ENCODE measurements around the gene ADAM15. TPM values are rescaled to one million over a fixed set of nuclear protein-coding genes. Genes with fewer than 3 reads are reported as not detected.
A peak's percentile ranks its signal among the peaks of the same experiment; 100 is the strongest.

Gene ADAM15
- polyA plus RNA-seq, 1 of the 3 experiments (the other 2 are of a cell fraction) = 60.1 TPM

GRCh38 chr1:155050560-155051341, at the start of gene ADAM15 (continued):
- TF ChIP-seq MXI1 (IDR thresholded peaks at IDR 0.05; ENCODE audit: low read depth, low read length) (peak; percentile 76), MAX (IDR thresholded peaks at IDR 0.05; ENCODE audit: low read depth) (peak; percentile 79), FOXJ3 (CRISPR knock-in tag; IDR thresholded peaks at IDR 0.05) (no peak), MEF2A (IDR thresholded peaks at IDR 0.05; ENCODE audit: borderline replicate concordance, low read depth) (no peak)

- Histone ChIP-seq H3K79me2 (ENCODE audit: insufficient read depth) (peaks cover 32% of the 10 kb centered on the region), H3K9ac (peak overlapping the region; percentile 76), H3K4me3 (ENCODE audit: low read depth in 2 of 2, low read length in 1 of 2) (peak overlapping the region; percentile 57 to 71), H3F3A (replicated peaks; ENCODE audit: insufficient read depth) (peaks cover 27% of the 10 kb centered on the region), H2AFZ (ENCODE audit: low read depth) (no peak overlapping the region; the same call in 1 of the 2 replicates), H3K9me3 (no peaks in the 10 kb centered on the region), H3K36me3 (replicated peaks in 1 of 2; ENCODE audit: control insufficient read depth in 1 of 2, insufficient read depth in 2 of 2, low read length in 1 of 2) (peaks cover 0 to 5% of the 10 kb centered on the region in 2 experiments), H3K27ac (ENCODE audit: low read depth in 2 of 2, low read length in 1 of 2) (peak overlapping the region; percentile 92 to 94), H3K4me1 (ENCODE audit: control insufficient read depth in 1 of 2, insufficient read depth in 2 of 2, low read depth in 1 of 2, low read length in 1 of 2) (peaks cover 19 to 33% of the 10 kb centered on the region in 2 experiments), H3K27me3 (ENCODE audit: insufficient read depth) (no peaks in the 10 kb centered on the region), H3K9me2 (no peaks in the 10 kb centered on the region), H3K4me2 (peak overlapping the region; percentile 96), H4K20me1 (ENCODE audit: insufficient read depth) (no peaks in the 10 kb centered on the region)
- ChIA-PET CTCF (interaction anchor here (0.8 to 14.0 kb wide), 14 partner anchors 14 to 171 kb away, joined by 3 to 640 read pairs (median 4); partner anchors contain the start of genes ADAM15, CKS1B, DCST1 and DCST2), POLR2A (interaction anchor here (0.9 to 1.2 kb wide), 3 partner anchors 17 to 40 kb away, joined by 3 to 8 read pairs (median 5); partner anchors contain the start of genes PYGO2 and SHC1)
- TF ChIP-seq MEF2A (IDR thresholded peaks at IDR 0.05; ENCODE audit: borderline replicate concordance, low read depth) = no peak
- no peak for TF ChIP-seq CHD2 (IDR thresholded peaks at IDR 0.05; ENCODE audit: low read length, partially characterized antibody)
- no peak for TF ChIP-seq YY1 (IDR thresholded peaks at IDR 0.05; ENCODE audit: low read depth)
- no peak for TF ChIP-seq TCF12 (IDR thresholded peaks at IDR 0.05)
- TF ChIP-seq SIN3A (IDR thresholded peaks at IDR 0.05; ENCODE audit: borderline replicate concordance, low read depth, low read length) = no peak
- no peak for TF ChIP-seq TEAD4 (IDR thresholded peaks at IDR 0.05; ENCODE audit: borderline replicate concordance, insufficient read depth)
- TF ChIP-seq TAF1 (IDR thresholded peaks at IDR 0.05; ENCODE audit: borderline replicate concordance, low read depth, low read length) = no peak
- WGBS (ENCODE audit: low lambda C conversion rate) = 0% methylated on average over 8 of the region's 11 CpGs
- no peak for DNase-seq
These were observed 49.8 kb upstream of the ADAM15 start for GRCh38 chr1:155001425-155001674.

GRCh38 chr1:155001675-155002463, 49.2 kb upstream of the ADAM15 start:
- Histone ChIP-seq H3K27ac (ENCODE audit: low read depth in 2 of 2, low read length in 1 of 2) (peak overlapping the region; percentile 92 to 96), H4K20me1 (ENCODE audit: insufficient read depth) (no peaks in the 10 kb centered on the region), H2AFZ (ENCODE audit: low read depth) (peak overlapping the region; percentile 59; the same call in 1 of the 2 replicates), H3K4me3 (ENCODE audit: low read depth in 2 of 2, low read length in 1 of 2) (peak overlapping the region; percentile 57 to 71), H3K36me3 (replicated peaks in 1 of 2; ENCODE audit: control insufficient read depth in 1 of 2, insufficient read depth in 2 of 2, low read length in 1 of 2) (peaks cover 0 to 5% of the 10 kb centered on the region in 2 experiments), H3K4me2 (peak overlapping the region; percentile 96), H3K9me2 (no peaks in the 10 kb centered on the region), H3K9ac (peak overlapping the region; percentile 76), H3K79me2 (ENCODE audit: insufficient read depth) (peaks cover 35% of the 10 kb centered on the region), H3F3A (replicated peaks; ENCODE audit: insufficient read depth) (peaks cover 27% of the 10 kb centered on the region), H3K9me3 (no peaks in the 10 kb centered on the region), H3K4me1 (ENCODE audit: control insufficient read depth in 1 of 2, insufficient read depth in 2 of 2, low read depth in 1 of 2, low read length in 1 of 2) (peaks cover 19 to 33% of the 10 kb centered on the region in 2 experiments), H3K27me3 (ENCODE audit: insufficient read depth) (no peaks in the 10 kb centered on the region)
- ChIA-PET CTCF (interaction anchor here (0.8 to 14.0 kb wide), 15 partner anchors 13 to 171 kb away, joined by 3 to 640 read pairs (median 4); partner anchors contain the start of genes ADAM15, CKS1B, DCST1 and DCST2), POLR2A (interaction anchor here (0.9 to 1.2 kb wide), 3 partner anchors 18 to 41 kb away, joined by 3 to 8 read pairs (median 5); partner anchors contain the start of genes PYGO2 and SHC1)
- WGBS (ENCODE audit: low lambda C conversion rate) = 1% methylated on average over 18 of the region's 38 CpGs
- DNase-seq = peak; percentile 96
- peak; percentile 41; the same call in 1 of the 2 replicates for TF ChIP-seq POLR2AphosphoS5 (IDR thresholded peaks at IDR 0.05; ENCODE audit: low read depth, low read length)
- peak; percentile 69 for TF ChIP-seq MXI1 (IDR thresholded peaks at IDR 0.05; ENCODE audit: low read depth, low read length)
- peak; percentile 63 for TF ChIP-seq IRF3 (IDR thresholded peaks at IDR 0.05; ENCODE audit: low read depth, low read length)
- TF ChIP-seq TCF12 (IDR thresholded peaks at IDR 0.05) = 0 out of 2 replicates have a peak, but pooled peaks have one; percentile 4
- peak; percentile 90 for TF ChIP-seq CHD2 (IDR thresholded peaks at IDR 0.05; ENCODE audit: low read length, partially characterized antibody)
- TF ChIP-seq RFX5 (IDR thresholded peaks at IDR 0.05; ENCODE audit: low read length) = no peak
- TF ChIP-seq FOSL2 (IDR thresholded peaks at IDR 0.05; ENCODE audit: borderline replicate concordance, low read depth) = no peak
- TF ChIP-seq, protein P1, sequence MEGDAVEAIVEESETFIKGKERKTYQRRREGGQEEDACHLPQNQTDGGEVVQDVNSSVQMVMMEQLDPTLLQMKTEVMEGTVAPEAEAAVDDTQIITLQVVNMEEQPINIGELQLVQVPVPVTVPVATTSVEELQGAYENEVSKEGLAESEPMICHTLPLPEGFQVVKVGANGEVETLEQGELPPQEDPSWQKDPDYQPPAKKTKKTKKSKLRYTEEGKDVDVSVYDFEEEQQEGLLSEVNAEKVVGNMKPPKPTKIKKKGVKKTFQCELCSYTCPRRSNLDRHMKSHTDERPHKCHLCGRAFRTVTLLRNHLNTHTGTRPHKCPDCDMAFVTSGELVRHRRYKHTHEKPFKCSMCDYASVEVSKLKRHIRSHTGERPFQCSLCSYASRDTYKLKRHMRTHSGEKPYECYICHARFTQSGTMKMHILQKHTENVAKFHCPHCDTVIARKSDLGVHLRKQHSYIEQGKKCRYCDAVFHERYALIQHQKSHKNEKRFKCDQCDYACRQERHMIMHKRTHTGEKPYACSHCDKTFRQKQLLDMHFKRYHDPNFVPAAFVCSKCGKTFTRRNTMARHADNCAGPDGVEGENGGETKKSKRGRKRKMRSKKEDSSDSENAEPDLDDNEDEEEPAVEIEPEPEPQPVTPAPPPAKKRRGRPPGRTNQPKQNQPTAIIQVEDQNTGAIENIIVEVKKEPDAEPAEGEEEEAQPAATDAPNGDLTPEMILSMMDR (IDR thresholded peaks at IDR 0.05) = peak; percentile 69
- peak; percentile 50; the same call in 1 of the 2 replicates for TF ChIP-seq TAF1 (IDR thresholded peaks at IDR 0.05; ENCODE audit: borderline replicate concordance, low read depth, low read length)
- 0 out of 2 replicates have a peak, but pooled peaks have one; percentile 22 for TF ChIP-seq GABPA (IDR thresholded peaks at IDR 0.05; ENCODE audit: low read depth)
- TF ChIP-seq, protein P2, sequence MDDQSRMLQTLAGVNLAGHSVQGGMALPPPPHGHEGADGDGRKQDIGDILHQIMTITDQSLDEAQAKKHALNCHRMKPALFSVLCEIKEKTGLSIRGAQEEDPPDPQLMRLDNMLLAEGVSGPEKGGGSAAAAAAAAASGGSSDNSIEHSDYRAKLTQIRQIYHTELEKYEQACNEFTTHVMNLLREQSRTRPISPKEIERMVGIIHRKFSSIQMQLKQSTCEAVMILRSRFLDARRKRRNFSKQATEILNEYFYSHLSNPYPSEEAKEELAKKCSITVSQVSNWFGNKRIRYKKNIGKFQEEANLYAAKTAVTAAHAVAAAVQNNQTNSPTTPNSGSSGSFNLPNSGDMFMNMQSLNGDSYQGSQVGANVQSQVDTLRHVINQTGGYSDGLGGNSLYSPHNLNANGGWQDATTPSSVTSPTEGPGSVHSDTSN (IDR thresholded peaks at IDR 0.05) = peak; percentile 98
- TF ChIP-seq RAD21 (IDR thresholded peaks at IDR 0.05; ENCODE audit: low read length) = no peak

Measured in SK-N-SH (cell line).